Measurements from ENCODE around the gene RNASE12.

DNA sequence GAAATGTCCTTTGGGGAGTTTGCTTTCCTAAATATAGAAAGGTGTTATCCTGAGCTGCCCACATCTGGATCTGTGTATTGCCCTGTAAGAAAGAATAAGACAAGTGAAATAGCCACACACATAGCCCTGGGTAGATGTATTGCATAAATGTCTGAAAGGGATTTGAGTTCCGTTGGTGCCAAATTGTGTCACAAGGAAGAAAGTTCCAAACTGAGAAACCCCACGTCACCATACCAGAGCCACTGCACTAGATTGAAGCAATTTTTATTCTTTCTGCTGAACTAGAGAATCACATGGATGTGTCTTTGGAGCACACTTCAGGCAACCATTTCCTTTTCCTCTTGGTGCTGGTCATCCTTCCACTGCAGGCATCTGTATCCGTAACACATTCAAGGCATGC lies 35.3 kb downstream of the RNASE12 start:
- TF ChIP-seq EZH2phosphoT487 (IDR thresholded peaks at IDR 0.05; ENCODE audit: insufficient read depth, low read depth) (no peak), EZH2 (IDR thresholded peaks at IDR 0.05; ENCODE audit: insufficient read depth, poor library complexity, severe bottlenecking) (no peak)

All from GM23248 (cell line).